Hypothalamus (tissue), 51 donors: ENCODE measurements around the gene PHLDB2.

ENCODE experiments used
- DNase-seq, 51 donors: peaks; one replicate each; lab custom pipeline; 2025; lab: John Stamatoyannopoulos, UW

The PHLDB2 gene

DNA sequence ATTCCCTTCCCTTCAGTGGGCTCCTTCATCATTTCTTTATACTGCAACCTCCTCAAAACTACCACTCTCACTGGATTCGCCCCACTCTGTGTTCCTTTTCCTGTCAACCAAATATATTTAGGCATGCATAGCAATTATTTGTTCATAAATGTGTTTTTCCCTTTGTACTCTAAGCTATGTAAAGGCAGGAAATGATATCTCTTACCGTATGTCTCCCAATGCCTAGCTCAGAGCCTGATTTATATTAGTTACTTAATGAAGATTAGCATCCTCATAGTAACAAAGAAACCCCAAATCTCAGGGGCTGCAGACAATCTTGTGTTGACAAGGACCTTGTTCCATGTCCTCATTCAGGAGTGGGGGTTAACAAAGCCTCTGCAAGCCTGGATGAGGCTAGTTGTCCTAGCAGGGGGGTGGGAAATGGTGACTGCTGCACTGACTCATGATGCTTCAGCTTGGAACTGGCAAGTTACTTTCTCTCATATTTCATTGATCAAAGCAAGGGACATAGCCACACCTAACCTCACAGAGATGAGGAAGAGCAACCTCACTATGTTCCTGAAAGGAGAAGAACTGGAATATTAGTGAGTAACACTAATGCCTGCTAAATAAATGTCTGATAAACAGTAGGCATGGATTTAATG, 15.2 kb downstream of the PHLDB2 start:
- DNase-seq, result no peak

DNA sequence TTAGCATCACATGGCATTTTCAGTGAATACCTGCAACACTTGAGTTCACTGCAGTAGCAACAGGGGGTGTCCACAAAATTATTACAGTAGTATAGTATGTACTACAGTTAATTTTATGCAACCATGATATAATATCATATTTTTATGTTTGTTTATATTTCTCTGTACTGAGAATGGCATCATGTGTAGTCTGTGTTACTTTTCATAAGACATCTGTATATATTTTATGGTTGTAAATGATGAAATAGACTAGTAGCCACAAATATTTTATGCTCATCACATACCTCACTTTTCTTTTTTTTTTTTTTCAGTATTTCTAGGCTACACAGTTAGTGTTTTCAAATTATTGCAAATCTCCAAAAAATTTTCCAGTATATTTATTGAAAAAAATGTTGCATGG, 22.4 kb downstream of the PHLDB2 start:
- DNase-seq, result no peak

DNA sequence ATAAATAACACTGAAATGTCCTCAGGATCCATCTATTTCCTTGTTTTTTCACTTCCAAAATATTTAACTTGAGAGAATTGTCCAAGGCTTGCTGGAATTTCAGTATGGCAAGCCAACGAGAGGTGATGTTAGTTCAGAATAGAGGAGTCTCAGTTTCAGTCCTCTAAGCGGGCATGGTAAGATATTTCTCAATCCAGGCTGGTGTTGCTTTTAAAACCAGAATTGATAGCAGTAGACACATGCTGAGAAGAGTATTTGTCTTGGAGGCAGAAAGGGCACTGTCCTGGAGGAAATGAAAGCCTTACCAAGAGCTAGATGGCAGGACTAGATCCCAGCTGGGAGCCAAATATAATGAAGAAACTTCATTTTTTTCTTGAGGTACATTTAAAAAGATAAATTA, 23.1 kb downstream of the PHLDB2 start:
- no peak for DNase-seq

DNA sequence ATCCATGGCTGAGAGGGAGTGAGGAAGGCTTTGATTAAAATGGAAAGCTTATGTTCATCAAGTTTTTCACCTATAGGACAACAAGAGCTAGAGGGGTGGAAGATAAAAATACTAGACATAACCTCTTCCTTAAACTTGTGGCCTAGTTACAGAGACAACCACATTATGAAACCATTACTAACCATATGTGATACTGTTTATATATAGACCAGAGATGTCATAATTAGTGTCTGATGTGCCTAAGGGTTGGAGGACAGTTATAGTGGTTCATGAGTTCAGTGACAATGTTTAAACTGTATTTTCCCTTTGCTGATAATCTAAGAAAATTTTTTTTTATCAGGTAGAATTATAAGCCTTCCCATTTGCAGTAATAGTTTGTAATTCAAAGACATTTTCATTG, 23.7 kb downstream of the PHLDB2 start:
- no peak for DNase-seq

DNA sequence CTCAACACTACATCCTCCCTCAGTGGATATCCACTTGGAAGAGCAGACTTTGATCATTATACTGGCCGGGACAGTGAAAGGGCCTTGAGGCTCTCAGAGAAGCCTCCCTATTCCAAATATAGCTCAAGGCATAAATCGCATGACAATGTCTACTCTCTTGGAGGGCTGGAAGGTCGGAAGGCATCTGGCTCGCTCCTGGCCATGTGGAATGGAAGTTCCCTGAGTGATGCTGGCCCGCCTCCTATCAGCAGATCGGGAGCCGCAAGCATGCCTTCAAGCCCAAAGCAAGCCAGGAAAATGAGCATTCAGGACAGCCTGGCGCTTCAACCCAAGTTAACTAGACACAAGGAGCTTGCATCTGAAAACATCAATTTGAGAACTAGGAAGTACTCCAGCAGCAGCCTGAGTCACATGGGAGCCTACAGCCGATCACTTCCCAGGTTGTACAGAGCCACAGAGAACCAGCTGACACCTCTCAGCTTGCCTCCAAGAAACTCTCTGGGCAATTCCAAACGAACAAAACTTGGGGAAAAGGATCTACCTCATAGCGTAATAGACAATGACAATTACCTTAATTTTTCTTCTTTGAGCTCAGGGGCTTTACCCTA, 25.4 kb downstream of the PHLDB2 start:
- no peak for DNase-seq

DNA sequence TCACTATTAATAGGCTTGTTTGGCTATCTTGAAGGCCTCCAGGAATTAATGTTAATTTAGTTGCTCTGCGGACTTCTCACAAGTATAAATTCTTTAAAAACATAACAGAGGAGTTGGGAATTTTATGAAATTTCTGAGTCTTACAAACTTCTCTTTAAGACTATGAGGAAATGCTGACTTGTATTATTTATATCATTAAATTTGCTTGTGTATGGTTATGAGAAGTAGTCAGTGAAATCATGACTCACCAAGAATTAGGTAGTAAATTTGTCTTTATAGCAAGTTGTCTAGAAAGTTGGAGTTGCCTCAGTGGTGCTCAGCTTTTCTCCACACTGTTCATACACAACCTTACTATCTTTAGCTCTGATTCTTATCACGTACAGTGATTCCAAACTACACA, 26.5 kb downstream of the PHLDB2 start:
- DNase-seq, result no peak

DNA sequence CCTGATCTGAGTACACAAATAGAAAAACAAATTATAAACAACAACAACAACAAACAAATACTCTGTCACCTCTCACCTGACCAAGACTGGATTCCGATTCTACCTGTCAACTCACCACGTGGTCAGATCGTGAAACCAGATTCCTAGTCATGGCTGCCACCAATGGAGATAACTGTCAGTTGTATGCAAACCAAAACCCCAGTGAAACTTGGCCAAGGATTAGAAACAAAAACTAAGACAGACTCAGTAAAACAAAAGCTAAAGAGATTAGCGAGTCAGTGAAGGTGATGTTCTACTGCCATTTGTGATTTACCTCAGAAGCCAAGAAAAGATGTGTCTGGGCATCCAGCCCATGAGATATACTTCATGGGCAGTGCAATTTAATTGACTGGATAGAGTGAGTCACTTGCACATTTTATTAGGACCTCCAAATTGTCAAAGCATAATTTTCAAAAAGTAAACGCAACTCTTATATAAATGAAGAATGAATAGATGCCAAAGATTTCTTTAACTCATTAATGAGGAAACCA, 31.1 kb downstream of the PHLDB2 start:
- no peak for DNase-seq

DNA sequence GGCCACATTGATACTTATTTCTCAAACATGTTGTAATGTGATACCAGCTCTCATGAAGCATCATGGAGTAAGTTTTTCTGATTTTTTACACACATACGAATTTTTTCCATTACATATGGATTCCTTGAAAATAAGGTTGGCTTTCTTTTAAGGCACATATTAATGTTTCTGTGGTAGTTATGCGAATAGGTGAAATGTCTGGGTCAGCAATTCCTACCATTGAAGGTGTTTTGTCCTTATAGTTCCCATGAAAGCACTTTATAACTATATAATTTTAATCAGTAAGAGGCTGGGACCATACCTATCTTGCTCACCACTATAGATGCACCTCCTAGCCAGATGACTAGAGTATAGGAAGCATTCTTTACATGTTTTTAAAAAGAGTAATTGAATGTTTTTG, 33.0 kb downstream of the PHLDB2 start:
- no peak for DNase-seq

DNA sequence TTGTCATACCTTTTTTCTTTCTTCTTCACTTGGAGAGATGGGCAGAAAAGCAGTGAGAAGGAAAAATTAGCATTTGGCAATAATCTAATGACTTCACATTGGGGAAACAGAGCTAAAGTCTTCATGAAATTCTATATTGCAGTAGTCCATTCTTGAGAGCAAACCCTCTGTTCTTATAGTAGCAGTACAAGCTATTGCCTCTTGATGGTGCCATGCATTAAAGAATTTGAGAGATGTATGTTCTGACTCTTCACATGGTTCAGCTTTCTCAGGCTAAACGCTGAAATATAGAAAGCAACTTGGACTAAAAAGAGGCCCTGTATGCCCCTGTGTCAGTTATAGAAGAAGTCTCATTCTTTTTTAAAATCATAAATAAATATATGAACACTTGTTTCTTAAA, 36.0 kb downstream of the PHLDB2 start:
- no peak for DNase-seq

DNA sequence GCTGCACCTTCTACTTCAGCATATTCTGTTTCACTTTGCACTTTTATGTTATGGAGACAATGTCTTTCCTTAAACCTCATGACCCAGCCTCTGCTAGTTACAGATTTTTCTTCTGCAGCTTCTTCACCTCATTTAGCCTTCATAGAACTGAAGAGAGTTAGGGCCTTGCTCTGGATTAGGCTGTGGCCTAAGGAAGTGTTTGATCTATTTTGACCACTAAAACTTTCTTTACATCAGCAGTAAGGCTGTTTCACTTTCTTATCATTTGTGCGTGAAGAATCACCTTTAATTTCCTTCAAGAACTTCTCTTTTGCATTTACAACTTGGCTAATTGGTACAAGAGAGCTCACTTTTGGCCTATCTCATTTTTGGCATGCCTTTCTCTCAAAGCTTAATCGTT, 40.9 kb downstream of the PHLDB2 start:
- no peak for DNase-seq

DNA sequence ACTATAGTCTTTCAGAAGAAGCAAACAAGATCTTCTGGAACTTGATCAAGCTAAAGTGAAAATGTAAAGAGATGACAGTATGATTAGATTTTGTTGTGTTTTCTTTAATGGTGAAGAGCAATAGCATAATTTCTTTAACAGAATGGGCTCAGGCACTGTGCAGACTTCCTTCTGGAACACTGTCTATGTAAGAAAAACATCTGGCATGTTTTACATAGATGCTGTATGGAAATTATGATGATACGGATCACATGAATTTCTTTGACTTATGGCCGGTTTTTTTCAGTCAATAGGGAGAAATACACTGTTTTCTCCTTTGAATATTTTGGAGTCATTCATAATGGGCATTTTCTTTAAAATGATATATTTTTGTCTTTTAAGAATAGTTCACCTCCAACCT, 42.6 kb downstream of the PHLDB2 start:
- no peak for DNase-seq

DNA sequence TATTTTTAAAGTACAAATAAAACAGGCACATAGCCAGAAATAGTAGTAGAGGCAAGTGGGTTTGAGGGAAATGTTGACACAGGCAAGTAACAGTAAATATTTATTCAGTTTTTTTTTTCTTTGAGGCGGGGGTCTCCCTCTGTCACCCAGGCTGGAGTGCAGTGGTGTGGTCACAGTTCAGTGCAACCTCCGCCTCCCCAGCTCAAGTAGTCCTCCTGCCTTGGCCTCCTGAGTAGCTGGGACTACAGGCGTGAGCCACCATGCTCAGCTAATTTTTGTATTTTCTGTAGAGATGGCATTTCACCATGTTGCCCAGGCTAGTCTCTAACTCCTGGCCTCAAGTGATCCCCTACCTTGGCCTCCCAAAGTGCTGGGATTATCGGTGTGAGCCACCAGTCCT, 43.5 kb downstream of the PHLDB2 start:
- DNase-seq, result no peak

DNA sequence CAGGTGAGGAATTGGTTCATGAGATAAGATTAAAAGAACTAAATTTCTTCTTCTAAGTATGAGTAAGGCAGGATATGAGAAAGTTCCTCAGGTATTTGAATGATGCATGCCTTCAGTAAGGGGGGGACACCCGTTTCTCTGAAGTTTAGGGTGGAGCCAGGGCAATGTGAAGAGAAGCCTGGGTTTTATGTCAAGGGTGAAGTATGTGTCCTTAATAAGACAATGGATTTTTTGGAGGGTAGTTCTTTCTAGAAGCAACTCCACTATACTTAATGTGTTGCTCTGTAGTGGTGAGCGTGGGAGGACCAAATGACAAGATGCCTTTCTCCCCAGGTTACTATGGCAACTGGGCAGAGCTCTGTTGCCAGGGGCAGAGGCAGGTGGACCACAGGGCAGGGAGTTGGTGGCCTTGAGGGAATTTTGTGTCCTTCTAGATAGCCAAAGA, 44.0 kb downstream of the PHLDB2 start:
- DNase-seq, result no peak

DNA sequence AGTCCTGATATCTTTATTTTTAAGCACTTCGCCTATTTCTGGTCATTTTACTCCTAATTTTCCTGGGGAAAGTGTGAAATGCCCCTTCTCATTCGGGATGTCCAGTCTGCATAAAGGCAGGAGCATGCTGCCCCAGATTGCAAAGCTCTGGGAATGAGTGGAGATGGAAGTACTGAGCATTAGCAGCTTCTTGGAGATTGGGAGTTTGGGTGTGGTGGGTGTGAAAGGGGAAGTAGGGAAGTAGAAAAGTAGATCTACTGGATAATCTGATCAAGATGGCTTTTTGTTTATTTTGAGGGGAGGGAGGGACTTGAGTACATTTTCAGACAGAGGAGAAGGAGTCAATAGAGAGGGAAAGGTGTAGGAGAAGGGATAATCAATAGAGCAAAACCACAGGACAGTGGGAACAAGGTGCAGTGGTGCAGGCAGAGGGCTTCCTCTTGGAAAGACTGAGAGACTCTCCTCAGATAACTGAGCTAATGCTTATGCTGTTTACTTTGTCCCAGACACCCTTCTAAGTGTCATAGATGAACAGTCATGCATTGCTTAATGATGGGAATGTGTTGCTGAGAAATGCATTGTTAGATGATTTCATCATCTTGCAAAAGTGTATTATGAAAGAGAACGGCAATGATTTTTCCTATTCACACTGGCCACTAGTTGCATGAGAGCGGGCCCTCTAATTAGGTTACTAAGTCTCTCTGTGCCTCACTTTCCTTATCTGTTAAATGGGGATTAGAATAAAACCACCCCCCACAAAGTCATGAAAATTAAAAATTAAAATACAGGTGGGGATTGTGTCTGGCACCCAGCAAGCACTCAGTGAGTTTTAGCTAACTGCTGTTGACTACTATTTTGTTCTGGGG, 45.5 kb downstream of the PHLDB2 start:
- no peak for DNase-seq

DNA sequence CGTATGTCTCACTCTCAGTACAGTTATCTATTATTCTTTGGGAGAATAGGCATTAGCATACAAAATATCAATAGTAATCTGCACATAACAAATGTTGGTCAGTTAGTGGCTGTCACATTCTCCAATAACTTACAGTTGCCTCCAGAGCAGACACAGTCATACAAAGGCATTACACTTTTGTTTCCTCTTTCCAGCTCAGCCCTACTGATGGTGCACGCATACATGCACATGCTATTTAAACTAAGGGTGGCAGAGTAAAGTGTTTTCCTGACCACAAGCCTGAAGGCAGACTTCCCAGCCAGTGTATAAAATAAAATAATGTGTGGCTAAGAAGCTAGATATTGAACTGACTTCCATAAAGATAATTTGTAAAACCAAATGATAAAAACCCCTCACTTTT, 47.6 kb downstream of the PHLDB2 start:
- no peak for DNase-seq

DNA sequence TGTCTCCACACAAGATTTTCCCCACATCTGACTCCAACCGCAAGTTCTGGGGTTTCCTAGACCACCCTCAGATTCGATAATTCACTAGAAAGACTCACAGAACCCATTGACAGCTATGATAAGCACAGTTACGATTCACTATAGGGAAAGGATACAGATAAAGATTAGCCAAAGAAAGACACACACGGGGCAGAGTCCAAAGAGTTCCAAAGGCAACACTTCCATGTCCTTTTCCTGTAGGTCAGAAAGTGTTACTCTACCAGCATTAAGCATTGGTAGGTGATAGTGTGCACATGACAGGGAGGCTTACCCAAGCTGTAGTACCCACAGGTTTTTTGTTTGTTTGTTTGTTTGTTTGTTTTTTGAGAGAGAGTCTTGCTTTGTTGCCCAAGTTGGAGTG, 48.1 kb downstream of the PHLDB2 start:
- DNase-seq, result no peak

DNA sequence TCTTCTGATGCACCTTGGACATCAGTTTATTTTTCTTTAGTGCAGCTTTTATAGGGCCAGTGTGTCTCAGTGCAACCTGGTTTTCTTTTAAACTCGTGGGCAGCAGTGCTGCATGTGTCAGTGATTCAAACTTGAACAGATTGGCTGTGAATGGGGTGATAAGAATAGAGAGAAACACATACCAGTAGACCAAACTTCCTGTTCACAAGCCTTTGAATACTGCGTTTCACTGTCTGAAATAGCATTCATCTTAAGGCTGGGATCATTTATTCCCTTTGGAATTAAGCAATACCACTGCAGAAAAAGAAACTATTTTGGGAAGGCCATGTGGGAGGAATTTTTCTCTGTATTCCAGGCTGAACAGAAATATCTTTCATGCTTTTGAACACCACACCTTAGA, 51.7 kb downstream of the PHLDB2 start:
- no peak for DNase-seq

DNA sequence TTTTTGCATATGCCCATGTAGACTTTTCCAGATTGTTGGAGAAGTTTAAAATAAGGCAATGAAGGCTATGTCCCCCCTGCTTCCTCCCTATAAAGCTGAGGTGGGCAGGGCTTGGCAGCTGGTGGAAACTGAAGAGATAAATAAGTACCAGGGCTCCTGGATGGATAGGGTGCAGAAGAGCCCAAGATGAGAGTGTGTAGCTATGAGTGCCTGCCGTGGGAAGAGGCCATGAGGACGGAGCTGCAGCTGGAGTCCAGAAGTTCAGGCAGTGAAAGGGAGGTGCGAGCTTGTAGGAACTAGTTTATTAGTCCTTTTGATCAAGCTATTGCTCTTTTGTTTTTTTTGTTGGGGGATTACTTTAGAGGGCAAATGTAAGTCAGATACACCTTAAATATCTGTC, 52.4 kb downstream of the PHLDB2 start:
- no peak for DNase-seq

DNA sequence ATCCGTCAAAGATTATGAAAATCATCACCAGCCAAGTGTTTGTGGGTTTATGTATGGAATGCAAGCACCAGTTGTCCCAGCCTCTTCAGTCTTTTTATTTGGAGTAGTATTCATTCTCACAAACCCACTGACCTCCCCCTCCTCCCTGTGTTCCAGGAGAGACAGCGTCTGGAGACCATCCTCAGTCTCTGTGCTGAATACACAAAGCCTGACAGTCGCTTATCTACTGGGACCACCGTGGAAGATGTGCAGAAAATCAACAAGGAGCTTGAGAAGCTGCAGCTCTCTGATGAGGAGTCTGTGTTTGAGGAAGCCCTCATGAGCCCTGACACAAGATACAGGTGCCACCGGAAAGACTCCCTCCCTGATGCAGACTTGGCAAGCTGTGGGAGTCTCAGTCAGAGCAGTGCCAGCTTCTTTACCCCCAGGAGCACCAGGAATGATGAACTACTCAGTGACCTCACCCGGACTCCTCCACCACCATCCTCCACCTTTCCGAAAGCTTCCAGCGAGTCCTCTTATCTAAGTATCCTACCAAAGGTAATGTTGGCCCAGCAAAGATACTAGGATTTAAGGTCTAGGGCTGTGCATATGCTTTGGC, 54.2 kb downstream of the PHLDB2 start:
- DNase-seq, result no peak

DNA sequence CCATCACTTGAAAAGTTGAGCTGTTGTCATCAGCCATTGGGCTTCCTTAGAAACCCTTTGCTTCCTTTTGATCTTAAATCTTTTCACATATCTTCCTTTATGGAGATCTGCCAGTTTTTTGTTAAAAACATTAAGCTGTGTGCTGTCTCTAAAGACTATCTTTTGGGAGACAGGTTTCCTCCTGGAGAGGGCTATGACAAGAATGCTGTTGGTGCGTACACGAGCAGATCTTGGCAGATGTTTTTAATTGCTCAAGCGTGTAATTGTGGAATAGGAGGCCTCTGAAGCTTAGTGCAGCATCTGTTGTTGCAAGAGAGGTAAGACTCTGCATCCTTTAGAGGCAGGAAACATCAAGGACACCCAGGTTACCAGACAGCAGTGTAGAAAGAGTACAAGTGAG, 56.8 kb downstream of the PHLDB2 start:
- DNase-seq, result no peak

DNA sequence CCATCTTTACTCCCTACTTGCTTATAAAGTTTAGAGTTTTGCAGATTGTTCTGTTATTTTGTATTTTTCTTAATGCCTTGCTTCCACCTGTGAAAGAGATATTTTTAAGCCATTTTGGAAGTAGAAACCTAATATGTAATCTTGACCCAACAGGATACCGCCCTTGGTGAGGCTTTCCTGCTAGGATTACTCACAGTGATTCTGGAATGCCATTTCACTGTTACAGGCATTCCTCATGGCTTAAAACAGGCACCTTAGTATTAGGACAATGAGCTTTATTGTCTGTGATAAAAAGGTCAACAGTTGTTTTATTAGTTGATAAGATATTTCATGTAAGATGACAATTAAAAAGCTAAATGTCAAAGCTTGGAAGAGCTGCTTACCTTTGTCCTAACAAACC, 58.2 kb downstream of the PHLDB2 start:
- no peak for DNase-seq
